ENCODE results near the gene AHCTF1.
"Not testable (repeated sequence)": the region's sequence is repeated elsewhere in the genome, so short reads cannot be mapped to it uniquely, and the experiment has no call there.

The AHCTF1 gene

DNA sequence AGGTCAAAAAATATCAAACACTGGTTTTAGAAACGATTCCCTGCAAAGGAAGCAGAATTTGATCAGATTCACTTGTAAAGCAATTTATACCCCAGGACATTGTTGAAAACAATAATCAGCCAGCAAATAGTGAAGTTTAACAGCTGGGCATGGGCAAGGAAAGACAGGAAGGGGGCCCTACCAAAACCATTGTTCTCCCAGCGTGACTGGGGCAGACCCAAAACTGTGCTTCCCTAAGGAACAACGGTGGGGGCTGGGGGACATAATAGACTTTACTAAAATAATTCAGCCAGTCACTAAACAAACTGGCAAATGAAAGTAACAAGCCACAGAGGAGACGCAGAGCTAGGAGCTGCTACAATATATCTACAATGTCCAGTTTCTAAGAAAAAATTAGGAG lies 100.2 kb downstream of the AHCTF1 start:
- no peak for DNase-seq

DNA sequence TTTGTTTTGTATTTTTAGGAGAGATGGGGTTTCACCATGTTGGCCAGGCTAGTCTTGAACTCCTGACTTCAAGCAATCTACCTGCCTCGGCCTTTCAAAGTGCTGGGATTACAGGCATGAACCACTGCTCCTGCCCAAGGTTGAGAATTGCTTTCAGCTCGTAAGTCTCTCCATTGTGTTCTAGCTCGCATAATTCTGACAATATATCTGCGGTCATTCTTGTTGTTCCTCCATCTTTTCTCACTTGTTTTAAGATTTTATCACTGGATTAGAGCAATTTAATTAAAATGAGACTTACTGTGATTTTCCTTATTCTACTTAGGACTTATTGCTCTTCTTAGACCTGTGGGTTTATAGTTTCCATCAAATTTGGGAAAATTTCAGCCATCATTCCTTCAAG lies 102.9 kb downstream of the AHCTF1 start:
- no peak for DNase-seq

DNA sequence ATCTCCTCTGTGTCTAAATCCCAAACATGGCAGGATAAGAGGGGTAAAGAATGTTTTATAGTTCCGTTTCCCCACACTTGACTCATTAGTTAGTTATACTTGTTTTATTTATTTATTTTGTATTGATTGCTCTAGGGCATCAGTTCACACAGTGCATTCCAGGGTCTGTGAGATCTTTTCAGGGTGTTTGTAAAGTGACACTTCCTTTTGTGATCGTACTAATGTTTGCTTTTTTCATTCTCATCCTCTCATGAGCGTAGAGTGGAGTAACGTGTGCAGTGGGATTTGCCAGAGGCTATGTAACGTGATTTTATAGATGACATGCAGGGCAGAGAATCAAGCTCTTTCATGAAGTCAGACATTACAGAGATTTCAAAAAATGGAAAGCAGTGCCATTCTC lies 104.4 kb downstream of the AHCTF1 start:
- no peak for DNase-seq

DNA sequence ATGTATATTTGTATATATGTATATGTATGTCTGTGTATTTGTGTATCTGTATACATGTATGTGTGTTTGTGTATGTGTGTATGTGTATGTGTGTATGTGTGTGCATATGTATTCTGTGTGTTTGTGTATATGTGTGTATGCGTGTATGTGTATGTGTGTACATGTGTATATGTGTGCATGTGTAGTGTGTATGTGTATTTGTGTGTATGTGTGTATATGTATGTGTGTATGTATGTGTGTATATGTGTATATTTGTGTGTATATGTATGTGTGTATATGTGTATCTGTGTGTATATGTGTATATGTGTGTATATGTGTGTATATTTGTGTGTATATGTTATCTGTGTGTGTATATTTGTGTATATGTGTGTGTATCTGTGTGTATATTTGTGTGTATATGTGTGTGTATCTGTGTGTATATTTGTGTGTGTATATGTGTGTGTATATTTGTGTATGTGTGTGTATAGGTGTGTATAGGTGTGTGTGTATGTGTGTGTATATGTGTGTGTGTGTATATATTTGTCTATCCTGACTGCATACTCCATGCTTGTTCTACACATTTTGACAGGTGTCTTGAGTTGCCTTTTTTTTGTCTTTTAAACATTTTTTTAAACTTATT lies 106.1 kb downstream of the AHCTF1 start:
- DNase-seq = no peak

DNA sequence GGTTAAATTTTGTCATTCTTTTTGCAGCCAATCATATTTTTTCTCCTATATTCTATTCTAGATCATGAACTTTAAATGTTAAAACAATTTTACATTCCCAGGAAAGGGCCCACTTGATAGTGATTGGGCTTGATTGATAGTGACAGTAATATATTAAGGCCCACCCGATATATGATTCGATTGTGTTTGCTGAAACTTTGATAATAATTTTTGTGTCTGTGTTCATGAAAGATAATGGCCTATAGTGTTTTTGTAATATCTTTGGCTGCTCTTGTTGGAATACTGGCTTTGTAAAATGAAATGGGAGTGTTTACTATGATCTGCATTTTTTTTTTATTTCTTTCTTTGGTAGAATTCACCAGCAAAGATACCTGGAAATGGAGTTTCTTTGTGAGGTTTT lies 107.2 kb downstream of the AHCTF1 start:
- no peak for DNase-seq

DNA sequence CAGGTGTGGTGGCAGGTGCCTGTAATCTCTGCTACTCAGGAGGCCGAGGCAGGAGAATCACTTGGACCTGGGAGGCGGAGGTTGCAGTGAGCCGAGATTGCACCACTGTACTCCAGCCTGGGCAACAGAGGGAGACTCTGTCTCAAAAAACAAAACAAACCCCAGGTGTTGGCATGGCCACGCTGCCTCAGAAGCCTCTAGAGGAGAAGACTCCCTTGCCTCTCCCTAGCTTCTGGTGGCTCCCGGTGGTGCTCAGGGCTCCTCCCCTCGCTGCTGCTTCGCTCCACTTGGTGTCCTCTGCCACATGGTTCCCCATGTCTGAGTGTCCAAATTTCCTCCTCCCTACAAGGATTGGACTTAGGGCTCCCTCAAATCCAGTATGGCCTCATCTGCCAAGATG lies 109.6 kb downstream of the AHCTF1 start:
- DNase-seq = not testable (repeated sequence)

DNA sequence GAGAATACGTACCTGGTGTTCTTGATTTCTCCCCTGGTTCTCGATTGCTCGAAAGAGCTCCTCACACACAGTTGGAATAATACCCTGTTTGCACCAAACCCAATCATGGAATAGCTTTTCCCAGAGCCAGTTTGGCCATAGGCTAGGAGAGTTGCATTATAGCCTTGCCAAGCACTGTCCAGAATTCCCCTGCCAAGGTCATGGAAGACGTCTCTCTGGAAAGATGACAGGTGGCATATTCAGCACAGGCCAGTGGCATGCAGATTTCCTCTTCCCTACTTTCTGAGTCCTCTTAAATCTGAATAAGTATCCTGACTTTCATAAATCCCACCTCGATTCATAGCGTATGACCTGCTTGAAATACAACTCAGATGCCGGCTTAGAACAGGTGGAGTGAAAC lies 111.1 kb downstream of the AHCTF1 start:
- DNase-seq = no peak

DNA sequence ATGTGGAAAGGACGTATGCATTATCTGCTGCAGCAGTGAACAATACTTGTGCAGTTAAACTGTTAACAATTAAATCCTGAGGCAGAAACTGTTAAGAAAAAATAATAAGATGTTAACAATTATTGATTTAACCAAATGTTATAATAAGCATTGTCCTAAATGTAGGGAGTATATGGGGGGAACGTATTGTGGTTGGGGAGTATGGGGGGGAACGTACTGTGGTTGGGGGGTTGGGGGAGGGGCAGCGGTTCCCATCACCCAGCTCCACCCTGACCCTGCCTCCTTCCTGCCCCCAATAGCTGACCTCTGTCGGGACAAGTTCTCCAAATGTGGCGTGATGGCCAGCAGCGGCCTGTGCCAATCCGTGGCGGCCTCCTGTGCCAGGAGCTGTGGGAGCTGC lies 114.0 kb downstream of the AHCTF1 start:
- DNase-seq = not testable (repeated sequence)

DNA sequence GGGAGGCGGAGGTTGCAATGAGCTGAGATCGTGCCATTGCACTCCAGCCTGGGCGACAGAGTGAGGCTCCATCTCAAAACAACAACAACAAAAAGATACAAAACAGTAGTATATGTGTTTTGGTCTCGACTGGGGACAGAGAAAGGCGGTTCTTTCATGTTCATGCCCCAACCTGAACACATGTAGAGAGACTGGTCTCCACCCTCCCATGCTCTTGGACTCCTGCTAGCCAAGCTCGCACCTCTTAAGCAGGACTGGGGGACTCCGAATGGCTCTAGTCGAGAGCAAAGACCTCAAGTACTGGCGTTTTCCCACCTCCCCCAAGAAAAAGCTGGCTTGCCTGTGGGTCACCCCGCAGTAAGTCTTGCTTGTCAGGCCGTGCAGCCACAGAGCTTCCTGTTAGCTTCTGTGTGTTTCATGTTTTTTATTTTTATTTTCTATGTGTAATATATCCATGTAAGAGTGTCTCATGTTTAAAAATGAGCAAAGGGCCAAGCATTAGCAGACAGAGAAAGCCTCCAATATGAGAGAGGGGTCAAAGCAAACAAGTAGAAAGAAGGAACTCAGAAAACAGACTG lies 116.0 kb downstream of the AHCTF1 start:
- no peak for DNase-seq

DNA sequence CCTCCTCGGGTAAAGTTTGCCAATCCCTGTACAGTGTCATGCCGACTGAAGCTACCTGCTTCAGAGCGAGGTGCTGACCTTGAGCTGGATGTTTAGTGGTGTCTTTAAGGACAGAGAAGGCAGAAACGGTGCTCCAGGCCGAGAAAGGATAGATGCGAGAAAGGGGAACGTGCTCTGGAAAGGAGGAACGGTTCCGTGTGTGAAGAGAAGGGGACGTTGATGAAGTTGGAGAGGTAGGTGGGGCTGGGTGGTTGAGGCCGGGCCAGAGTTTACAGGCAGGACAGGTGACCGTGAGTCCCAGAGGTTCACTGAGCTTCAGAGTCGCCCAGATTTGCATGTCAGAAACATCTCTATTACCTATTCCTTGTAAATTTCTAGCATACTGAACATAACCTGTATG lies 116.9 kb downstream of the AHCTF1 start:
- no peak for DNase-seq

DNA sequence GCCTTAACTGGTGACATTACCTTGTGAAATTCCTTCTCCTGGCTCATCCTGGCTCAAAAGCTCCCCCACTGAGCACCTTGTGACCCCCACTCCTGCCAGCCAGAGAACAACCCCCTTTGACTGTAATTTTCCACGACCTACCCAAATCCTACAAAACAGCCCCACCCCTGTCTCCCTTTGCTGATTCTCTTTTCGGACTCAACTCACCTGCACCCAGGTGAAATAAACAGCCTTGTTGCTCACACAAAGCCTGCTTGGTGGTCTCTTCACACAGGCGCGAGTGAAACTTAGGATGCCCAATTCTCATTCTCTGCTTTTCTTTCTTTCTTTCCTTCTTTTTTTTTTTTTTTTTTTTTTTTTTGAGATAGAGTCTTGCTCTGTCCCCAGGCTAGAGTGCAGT lies 118.4 kb downstream of the AHCTF1 start:
- not testable (repeated sequence) for DNase-seq

DNA sequence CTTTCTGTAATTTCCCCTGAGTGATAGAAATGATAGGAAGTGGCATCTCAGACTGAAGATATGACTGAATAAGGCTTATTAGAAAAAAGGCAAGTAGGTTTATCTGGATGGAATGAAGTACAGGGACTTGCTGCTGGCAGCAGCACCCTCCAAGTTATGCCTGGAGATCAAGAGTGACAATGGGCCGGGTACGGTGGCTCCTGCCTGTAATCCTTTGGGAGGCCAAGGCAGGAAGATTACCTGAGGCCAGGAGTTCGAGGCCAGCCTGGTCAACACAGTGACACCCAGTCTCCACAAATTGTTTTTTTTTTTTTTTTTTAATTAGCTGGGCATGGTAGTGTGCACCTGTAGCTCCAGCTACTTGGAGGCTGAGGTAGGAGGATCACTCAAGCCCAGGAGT lies 119.8 kb downstream of the AHCTF1 start:
- DNase-seq = no peak

DNA sequence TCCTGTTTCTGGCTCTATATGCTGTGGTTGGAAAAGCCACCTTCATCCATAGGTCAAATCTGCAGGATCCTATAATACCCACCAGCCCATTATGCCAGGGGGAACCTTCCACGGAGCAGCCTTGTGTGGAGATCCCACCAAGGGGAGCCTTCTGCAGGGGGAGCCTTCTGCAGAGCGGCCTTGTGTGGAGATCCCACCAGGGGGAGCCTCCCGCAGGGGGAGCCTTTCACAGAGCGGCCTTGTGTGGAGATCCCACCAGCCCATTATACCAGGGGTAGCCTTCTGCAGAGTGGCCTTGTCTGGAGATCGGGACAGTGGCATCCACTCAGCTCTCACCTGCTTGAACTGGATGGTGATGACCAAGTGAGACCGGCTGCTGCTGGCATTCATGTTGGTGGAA lies 122.3 kb downstream of the AHCTF1 start:
- no peak for DNase-seq

DNA sequence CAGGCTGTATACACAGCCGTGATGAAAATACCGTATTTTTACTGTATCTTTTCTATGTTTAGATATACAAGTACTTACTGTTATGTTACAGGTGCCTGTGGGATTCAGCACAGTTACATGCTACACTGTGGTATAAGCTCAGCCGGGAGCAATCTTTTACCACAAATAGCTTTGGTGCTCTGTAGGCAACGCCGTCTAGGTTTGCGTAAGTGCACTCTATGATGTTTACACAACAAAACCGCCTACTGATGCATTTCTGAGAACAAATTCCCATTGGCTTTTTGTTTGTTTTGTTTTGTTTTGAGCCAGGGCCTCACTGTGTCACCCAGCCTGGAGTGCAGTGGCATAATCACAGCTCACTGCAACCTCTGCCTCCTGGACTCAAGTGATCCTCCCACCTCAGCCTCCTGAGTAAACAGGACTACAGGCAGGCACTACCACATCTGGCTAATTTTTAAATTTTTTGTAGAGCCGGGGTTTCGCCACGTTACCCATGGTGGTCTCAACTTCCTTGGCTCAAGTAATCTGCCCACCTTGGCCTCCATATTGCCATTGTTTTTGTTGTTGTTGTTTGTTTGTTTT lies 126.5 kb downstream of the AHCTF1 start:
- DNase-seq = no peak

DNA sequence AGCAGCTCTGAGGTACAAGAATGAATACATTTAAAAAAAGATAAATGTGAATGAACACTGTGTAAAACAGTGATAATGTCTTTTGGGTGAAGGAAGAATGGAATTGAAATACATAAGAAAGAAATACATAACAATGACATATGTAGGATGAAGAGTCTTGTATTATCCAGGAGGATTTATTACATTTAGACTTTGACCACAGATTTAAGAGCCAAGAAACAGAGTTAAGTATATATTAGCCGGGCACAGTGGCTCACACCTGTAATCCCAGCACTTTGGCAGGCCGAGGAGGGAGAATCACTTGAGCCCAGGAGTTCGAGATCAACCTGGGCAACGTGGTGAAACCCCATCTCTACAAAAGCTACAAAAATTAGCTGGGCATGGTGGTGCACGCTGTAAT lies 127.9 kb downstream of the AHCTF1 start:
- DNase-seq = no peak

DNA sequence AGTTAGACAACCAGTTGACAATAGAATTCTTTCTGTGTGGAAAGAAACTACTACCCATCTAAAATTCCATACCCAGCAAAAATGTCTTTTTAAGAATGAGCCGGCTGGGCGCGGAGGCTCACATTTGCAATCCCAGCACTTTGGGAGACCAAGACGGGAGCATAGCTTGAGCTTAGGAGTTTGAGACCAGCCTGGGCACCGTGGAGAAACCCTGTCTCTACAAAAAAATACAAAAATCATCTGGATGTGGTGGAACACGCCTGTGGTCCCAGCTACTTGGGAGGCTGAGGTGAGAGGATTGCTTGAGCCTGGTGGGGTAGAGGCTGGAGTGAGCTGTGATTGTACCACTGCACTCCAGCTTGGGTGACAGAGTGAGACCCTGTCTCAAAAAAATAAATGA lies 128.4 kb downstream of the AHCTF1 start:
- DNase-seq = no peak

DNA sequence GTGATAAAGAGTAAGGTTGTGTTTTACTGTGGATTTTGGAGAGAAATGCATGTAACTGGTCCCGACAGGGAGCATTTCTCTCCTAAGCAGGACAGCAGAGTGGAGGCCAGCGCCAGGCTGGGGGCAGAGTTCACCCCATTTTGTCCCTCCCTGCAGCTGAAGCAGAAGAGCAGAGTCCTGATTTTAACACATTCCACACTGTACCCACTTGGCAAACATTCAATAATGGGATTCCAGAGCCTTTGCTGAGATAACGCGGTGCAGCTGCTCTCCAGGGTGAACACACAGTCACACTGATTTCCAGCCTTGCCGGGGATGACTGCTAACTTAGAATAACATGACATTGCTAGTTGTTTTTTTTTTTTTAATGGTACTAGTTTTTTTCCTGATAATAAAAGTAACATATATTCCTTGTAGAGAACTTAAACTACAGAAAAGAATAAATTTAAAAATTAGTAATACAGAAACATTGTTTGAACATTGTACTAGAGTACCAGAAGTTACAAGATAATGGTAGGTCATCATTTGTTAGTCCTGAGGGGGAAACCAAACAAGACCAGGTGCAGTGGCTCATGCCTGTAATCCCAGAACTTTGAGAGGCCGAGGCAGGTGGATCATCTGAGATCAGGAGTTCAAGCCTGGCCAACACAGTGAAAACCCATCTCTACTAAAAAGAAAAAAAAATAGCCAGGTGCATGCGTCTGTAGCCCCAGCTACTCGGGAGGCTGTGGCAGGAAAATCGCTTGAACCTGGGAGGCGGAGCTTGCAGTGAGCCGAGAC lies 130.3 kb downstream of the AHCTF1 start:
- no peak for DNase-seq

DNA sequence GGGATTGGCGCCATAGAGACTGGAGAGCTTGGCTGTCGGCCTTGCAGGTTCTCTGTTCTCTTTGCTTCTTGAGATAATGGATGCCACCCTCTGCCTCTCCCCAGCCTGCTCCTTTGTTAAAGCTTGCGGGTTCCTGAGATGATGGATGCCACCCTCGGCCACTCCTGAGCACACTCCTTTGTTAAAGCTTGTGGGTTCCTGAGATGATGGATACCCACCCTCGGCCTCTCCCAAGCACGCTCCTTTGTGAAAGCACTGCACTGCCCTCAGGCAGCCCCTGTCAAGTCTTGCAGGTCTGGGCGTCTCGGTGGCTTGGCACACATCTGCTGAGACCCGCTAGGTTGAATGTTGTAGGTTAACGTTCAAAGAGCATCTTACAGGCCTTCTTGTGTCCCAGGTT lies 131.0 kb downstream of the AHCTF1 start:
- DNase-seq = no peak

DNA sequence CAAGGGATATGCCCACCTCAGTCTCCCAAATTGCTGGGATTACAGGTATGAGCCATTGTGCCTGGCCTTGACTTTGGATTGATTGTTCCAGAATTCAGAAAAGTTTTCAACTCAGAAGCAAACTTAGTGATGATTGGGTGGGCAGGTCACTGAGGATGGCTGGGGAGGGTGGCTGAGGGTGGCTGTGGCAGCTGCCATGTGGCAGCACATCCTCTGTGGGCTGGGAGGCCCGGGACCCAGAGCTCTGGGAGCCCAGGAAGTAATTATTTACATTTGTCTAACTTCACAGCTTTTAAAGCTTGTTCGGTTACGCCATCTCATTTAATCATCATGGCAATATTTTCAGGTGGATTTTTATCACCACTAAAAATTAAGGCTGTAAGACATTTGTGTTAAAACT lies 131.4 kb downstream of the AHCTF1 start:
- DNase-seq = no peak

DNA sequence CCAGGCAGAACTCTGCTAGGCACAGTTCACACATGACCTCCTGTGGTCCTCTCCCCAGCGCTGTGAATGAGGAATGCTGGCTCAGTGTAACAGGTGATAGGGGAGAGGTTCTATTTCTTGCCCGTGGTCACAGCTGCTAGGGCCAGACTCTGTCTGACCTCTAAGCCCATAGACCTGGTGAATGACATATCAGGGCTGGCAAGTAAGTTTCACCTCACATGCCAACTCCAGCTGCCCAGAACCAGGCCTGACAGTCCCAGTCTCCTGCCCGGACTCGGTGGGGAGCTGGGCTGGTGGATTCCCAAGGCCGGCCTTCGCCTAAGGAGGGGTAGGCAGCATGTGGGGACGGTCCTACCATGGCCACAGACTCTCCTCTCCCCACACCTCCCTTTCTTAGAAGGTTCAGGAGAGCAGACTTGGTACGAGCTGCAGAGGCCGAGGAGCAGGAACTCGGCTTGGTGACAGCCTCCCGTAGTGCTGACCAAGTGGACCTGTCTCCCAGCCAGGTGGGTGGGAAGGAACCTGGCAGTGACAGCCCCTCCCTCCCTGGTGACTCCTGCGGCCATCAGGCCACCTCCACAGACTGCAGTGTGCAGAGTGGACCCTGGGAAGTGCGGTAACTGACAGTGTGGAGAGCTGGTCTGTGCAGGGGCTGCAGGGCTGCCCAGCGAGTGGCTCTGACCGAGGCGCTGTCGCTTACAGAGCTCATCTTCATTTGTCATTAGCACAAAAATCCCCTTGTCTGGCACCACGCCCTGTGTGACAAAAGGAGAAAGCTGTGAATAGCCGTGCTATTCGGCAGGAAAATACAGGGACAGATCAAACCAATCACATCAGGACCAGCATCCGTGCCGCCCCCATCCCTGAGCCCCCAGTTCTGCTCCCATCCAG lies 132.9 kb downstream of the AHCTF1 start:
- no peak for DNase-seq

DNA sequence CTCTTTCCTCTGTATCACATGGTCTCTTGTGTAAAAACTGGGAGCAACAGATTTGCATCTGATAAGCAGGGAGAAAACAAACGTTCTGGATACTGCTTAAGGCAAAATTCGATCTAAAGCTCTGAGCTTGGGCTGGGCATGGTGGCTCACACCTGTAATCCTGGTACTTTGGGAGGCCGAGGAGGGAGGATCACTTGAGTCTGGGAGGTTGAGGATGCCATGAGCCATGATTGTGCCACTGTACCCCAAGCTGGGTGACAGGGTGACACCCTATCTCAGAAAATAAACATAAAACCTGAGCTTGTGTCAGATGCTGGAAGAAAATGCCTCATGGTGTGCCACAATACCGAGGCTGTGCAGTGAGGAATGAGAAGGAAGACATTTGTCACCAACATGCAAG lies 133.6 kb downstream of the AHCTF1 start:
- no peak for DNase-seq

DNA sequence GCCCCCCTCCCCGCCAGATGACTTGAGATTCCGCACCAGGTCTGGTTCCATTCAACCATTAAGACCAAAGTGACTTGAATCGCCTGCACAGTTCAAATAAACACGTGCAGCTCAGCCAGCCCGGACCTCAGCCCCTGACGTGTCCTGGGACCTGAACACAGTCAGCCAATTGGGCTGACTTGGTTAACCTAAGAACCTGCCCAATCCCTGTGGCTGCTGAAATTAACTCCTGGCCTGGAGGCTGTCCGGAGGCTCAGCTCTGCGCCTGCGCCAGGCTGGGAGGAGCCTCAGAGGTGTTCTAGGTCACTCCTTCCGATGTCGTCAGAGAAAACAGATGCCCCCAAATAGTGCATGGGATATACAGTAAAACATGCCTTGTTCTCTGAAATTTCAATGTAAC lies 134.2 kb downstream of the AHCTF1 start:
- no peak for DNase-seq

DNA sequence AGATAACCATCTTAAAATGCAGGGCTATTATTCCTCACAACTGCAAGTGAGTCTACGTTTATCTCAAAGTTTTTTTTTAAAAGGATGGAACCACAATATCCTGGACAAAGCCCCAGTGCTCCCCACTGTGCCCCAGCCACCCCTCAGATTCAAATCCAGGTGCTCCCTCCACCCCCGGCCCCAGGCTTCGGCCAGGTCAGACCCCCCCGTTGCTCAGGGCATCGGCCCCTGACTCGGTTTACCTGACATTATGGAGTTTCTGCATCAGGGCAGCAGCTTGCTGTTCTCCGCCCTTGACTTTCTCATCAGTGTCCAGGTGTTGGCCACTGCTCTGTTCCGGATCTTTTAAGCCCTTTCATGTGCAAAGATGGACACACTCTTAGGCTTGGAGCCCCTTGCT lies 134.6 kb downstream of the AHCTF1 start:
- no peak for DNase-seq

Data from NCI-H2081 treated with DMSO at 0.1 percent for 48 hours (cell line).